Right ventricle myocardium superior (tissue), 1 donor: ENCODE data around the gene CDK5RAP3. TPM values are rescaled to one million over a fixed set of nuclear protein-coding genes. Genes with fewer than 3 reads are reported as not detected.

Experiments
- ATAC-seq: fragments of 200-7000 bp; cut with Tn5 transposase; one replicate; pipeline ENCODE4 v1.9.1; 2020; ENCODE audit warnings: mild to moderate bottlenecking; ENCODE audit not compliant: poor library complexity
- DNase-seq: peaks from one replicate; pipeline ENCODE4 v3.0.0-alpha.2; 2020
- intact Hi-C: fragments of 100-400 bp; cut with DNase I; formaldehyde crosslinking; loops from one replicate; pipeline ENCODE4 v1.11.2; 2022
- total RNA-seq: library from RNA; stranded (reverse); fragmentation: NEBNext Ultra II Directional; extraction: Animal tissue kit (Norgen Biotek cat#: 25700); gene quantifications from one replicate; pipeline ENCODE4 v1.2.1, GENCODE V29; 2021
- donor health status: DM: no; HTN: yes; CAD: no; lungs with severe emphysema.

CDK5RAP3 gene
- total RNA-seq, 1 donor from 2014 or later = 50.3 TPM

- no peak for ATAC-seq
- intact Hi-C loops = loop anchor here (5.0 kb wide), 2 partner anchors 49 to 104 kb away; partner anchors contain the start of genes SCRN2 and SP2
- no peak for DNase-seq
Measured at GRCh38 chr17:47946516-47946915, 24.4 kb upstream of the CDK5RAP3 start.

GRCh38 chr17:47946929-47947397, 23.9 kb upstream of the CDK5RAP3 start:
- peak; percentile 74 for DNase-seq
- intact Hi-C loops = loop anchor here (5.0 kb wide), 2 partner anchors 50 to 105 kb away; partner anchors contain the start of genes SCRN2 and SP2
- peak; percentile 53 for ATAC-seq

- intact Hi-C loops = loop anchor here (2.0 to 5.0 kb wide), 3 partner anchors 51 to 106 kb away; partner anchors contain the start of genes SCRN2 and SP2
- ATAC-seq (peak; percentile 28), DNase-seq (no peak)
Measured at GRCh38 chr17:47948706-47949196, 22.2 kb upstream of the CDK5RAP3 start.

GRCh38 chr17:47949197-47949759, 21.6 kb upstream of the CDK5RAP3 start:
- intact Hi-C loops = loop anchor here (2.0 to 5.0 kb wide), 3 partner anchors 52 to 107 kb away; partner anchors contain the start of genes SCRN2 and SP2
- ATAC-seq = peak; percentile 89
- peak; percentile 94 for DNase-seq

- intact Hi-C loops = loop anchor here (2.0 to 5.0 kb wide), 3 partner anchors 53 to 108 kb away; partner anchors contain the start of genes SCRN2 and SP2
- DNase-seq (no peak), ATAC-seq (no peak)
Measured at GRCh38 chr17:47949946-47950345, 21.0 kb upstream of the CDK5RAP3 start.

GRCh38 chr17:47950448-47950847, 20.5 kb upstream of the CDK5RAP3 start:
- intact Hi-C loops = no loop called here
- ATAC-seq (no peak), DNase-seq (no peak)

- DNase-seq (no peak), ATAC-seq (no peak)
- intact Hi-C loops = no loop called here
Measured at GRCh38 chr17:47952171-47953021, 18.5 kb upstream of the CDK5RAP3 start.

GRCh38 chr17:47953909-47954308, 17.0 kb upstream of the CDK5RAP3 start:
- ATAC-seq (no peak), DNase-seq (no peak)
- intact Hi-C loops = no loop called here

- ATAC-seq (no peak), DNase-seq (no peak)
- intact Hi-C loops = no loop called here
Measured at GRCh38 chr17:47955497-47956461, 15.1 kb upstream of the CDK5RAP3 start.

GRCh38 chr17:47956791-47957590, 13.9 kb upstream of the CDK5RAP3 start:
- intact Hi-C loops = no loop called here
- DNase-seq (no peak), ATAC-seq (no peak)

- DNase-seq (no peak), ATAC-seq (no peak)
- intact Hi-C loops = no loop called here
Measured at GRCh38 chr17:47957591-47958490, 13.1 kb upstream of the CDK5RAP3 start, which contains the start of gene PRR15L. Gene PRR15L (minus strand): TSS chr17:47957883. CDS start chr17:47953234, 4,649 bp downstream.

- DNase-seq = no peak
- intact Hi-C loops = no loop called here
- ATAC-seq = no peak
Measured at GRCh38 chr17:47959825-47960655, 10.9 kb upstream of the CDK5RAP3 start.

GRCh38 chr17:47961406-47961805, 9.5 kb upstream of the CDK5RAP3 start:
- DNase-seq (no peak), ATAC-seq (no peak)
- intact Hi-C loops = no loop called here

- intact Hi-C loops = no loop called here
- no peak for ATAC-seq
- no peak for DNase-seq
Measured at GRCh38 chr17:47962901-47963300, 8.0 kb upstream of the CDK5RAP3 start.

- ATAC-seq (no peak), DNase-seq (no peak)
- intact Hi-C loops = no loop called here
Measured at GRCh38 chr17:47964856-47965255, 6.1 kb upstream of the CDK5RAP3 start.

- intact Hi-C loops = no loop called here
Measured at GRCh38 chr17:47966079-47966519, 4.8 kb upstream of the CDK5RAP3 start.

More at GRCh38 chr17:47966079-47966519, 4.8 kb upstream of the CDK5RAP3 start:
- ATAC-seq (no peak), DNase-seq (no peak)
